NCI-H82 treated with DMSO at 0.1 percent for 48 hours (cell line): ENCODE data around the gene PTGER1.
A peak's percentile ranks its signal among the peaks of the same experiment; 100 is the strongest.

Source experiments
- DNase-seq: peaks from one replicate; lab custom pipeline; 2025; ENCODE audit not compliant: unreplicated experiment; lab: John Stamatoyannopoulos, UW

The PTGER1 gene

DNA sequence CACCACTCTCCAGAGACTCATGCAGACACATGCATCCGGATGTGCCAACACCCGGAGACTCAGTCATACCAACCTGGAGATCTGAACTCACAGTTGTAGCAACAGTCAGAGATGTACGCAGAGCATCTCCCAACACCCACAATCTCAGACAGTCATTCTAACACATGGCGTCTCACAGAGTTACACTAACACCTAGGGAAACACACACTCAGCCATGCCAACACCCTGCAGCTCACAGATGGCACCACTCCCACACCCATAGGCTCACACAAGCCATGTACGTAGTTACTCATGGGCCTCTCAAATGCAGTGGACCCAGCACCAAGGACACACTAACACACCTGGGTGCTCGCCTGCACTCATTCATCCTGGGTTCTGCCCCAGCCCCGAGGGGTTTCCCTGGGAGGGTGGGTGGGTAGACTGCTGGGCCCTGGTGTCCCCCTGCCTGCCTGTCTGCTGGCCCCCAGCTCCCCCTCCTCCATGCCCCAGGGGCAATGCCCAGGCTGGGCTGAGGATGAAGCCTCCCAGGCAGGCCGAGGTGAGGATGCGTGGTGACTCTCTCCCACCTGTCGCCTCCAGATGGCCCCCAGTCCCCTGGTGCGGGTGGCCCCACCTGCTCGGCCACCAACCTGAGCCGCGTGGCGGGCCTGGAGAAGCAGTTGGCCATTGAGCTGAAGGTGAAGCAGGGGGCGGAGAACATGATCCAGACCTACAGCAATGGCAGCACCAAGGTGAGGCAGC, 32.1 kb downstream of the PTGER1 start:
- DNase-seq, result no peak

DNA sequence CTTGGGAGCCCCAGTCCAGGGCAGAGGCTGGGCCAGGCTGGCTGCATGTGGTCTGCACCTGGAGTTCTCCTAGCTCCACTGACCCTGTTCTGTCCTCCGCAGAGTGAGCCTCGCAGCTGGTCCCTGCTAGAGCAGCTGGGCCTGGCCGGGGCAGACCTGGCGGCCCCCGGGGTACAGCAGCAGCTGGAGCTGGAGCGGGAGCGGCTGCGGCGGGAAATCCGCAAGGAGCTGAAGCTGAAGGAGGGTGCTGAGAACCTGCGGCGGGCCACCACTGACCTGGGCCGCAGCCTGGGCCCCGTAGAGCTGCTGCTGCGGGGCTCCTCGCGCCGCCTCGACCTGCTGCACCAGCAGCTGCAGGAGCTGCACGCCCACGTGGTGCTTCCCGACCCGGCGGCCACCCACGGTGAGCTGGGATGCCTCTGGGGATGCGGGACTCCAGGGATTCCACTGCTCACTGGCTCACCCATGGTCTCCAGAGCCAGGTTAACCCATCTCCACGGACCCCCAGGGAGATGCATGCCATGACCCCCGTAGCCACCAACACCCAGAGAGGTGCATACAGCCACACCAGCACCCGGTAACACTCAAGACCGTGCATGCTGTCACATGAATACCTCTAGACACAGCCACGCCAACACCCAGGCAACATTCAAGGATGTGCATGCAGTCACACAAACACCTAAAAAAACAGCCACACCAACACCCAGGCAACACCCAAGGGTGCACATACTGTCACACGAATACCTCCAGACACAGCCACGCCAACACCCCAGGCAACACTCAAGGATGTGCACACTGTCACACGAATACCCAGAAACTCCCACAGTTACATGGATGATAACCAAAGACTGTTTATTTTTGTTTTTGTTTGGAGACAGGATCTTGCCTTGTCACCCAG, 33.9 kb downstream of the PTGER1 start:
- DNase-seq, result no peak

DNA sequence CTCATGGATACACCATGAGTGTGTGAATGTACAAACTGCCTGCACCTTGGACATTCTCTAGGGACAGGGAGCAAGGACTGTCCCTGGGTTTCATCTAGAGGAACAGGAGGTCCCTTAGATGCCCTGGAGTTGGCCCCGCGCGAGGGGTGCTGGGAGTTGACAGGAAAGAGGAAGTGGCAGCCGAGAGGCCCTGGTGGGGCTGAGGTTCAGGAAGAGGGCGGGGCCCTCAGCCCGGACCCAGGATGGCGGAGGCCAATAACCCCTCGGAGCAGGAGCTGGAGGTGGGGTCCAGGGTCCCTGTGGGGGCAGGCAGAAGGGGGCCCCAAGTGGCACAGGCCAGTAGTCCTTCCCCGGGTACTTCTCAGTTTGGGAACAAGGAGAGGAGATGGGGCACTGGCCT, 35.1 kb downstream of the PTGER1 start:
- DNase-seq, result no peak

DNA sequence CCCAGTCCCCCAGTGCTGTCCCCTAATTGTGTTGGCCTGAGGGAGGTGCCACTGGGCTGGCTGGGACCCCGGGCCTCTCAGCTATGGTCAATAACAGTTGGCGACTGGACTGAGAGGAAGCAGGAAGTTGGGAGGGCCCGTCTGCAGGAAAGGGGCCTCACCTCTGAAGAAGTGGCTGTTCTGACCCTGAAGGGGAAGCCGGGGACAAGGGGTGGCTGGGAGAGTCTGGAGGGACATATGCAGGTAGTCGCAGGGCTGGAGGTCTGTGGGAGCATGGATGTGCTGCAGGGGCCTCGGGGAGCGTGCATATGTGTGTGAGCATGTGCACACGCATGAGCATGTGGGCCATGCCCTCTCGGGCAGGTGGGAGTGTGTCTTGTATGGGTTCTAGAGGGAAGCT, 36.1 kb downstream of the PTGER1 start:
- DNase-seq, result no peak

DNA sequence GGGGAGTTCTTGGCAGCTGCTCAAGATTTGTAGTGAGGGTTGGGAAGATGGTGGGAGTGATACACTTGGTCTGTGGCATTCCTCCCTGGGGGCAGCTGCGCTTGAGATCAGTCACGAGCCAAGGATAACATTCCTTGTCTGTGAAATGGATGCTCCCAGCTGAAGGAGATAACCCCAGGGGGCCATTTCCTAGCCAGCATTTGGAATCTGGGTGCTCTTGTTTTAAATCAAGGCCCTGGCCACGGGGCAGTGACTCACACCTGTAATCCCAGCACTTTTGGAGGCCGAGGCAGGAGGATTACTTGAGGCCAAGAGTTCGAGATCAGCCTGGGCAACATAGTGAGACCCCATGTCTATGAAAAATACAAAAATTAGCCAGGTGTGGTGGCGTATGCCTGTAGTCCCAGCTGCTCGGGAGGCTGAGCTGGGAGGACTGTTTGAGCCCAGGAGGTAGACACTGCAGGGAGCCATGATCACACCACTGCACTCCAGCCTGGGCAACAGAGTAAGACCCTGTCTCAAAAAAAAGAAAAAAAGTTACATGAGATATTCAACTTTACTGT, 37.5 kb downstream of the PTGER1 start:
- no peak for DNase-seq

DNA sequence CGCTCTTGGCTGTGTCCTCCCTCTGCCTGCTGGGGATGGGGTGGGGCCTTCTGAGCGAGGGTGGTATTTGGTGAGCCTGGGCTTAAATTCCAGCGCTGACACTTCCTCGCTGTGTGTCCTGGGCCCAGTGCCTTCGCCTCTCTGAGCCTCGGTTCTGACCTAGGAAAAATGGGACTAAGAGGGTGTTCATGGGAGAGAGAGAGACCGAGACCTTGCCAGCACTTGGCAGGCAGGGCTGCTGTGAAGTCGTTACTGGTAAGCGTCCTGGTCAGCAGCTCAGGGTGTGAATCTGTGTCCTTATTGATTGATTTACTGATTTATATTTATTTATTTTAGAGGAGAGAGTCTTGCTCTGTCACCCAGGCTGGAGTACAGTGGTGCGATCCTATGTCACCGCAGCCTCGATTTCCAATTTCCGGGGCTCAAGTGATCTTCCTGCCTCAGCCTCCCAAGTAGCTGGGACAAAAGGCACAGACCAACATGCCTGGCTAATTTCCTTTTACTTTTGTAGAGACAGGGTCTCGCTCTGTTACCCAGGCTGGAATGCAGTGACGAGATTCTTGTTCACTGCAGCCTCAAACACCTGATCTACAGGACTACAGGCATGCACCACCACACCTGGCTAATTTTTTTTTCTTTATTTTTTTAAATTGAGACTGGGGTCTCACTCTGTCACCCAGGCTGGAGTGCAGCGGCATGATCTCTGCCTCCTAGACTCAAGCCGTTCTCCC, 39.7 kb downstream of the PTGER1 start:
- no peak for DNase-seq

DNA sequence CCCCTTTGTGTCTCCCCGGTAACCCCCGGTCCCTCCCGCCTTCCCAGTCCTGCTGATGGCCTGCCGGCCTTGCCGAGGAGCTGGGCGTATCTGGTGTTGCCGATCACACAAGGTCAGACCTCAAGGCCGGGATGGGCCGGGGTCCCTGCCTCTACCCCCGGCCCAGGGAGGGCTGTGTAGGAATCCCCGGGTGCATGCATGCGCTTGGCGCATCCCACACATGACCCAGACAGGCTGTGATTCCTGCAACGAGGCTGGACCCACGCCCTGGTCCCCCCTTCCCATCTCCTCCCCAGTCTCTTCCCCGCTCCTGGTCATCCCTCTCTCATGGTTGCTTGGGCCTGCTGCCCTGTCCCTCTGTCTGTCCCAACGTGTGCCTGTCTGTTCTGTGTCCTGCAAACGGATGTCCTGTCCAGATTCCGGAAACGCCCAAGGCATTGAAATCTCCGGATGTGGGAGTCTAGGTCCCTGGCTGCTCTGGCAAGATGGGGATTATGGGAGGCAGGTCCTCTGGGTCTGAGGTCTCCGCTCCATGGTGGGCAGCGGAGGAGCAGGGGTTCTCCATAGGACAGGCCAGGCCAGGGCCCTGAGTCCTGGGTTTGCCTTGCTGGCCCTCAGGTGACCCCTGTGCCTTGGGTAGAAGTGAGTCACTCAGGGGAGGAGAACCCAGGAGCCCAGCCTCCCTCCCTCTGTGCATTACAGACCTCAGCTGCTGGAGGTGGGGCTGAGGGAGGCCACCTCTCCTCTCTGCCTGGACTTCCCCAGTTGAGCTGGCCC, 40.4 kb downstream of the PTGER1 start:
- no peak for DNase-seq

DNA sequence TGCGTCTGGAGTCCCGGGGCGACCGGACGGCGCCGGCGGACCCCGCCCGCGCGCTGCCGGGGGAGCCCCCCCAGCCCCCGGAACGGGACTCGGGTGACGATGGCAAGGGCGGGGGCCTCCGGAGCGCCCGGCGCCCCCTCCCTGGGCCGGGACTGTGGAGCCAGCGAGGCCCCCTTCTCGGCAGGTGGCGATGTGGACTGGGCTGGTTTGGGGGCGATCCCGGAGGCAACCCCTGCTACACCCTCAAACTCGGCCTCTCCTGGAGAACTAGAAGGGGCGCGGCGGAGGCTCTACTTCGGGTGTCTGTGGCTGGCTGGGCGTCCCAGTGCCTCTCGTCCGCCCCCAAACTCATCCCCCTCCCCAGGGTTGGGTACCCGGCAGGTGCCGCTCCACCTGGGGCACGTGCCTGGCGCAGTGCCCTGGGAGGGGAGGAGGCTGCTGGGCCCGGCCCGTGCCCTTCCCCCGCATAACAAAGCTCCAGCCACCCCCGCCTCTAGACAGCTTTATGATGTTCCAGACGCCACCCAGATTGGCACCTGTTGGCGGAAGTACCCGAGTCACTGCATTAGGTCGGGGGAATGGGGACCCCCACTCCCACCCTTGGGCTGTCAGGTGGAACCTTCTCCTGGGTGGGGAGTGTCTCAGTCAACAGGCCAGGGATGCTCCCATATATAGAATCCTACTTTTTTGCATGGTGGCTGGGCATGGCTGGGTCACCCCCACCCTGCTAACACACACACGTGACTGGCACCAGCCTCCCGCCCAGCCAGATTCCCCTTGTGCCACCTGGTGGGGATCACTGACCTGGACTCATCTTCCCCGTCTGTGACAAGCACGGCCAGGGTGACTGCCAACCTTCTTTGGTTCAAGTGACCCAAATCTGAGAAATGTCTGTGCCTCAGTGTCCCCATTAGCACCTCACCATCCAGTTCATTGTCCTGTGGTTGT, 41.3 kb downstream of the PTGER1 start:
- no peak for DNase-seq

DNA sequence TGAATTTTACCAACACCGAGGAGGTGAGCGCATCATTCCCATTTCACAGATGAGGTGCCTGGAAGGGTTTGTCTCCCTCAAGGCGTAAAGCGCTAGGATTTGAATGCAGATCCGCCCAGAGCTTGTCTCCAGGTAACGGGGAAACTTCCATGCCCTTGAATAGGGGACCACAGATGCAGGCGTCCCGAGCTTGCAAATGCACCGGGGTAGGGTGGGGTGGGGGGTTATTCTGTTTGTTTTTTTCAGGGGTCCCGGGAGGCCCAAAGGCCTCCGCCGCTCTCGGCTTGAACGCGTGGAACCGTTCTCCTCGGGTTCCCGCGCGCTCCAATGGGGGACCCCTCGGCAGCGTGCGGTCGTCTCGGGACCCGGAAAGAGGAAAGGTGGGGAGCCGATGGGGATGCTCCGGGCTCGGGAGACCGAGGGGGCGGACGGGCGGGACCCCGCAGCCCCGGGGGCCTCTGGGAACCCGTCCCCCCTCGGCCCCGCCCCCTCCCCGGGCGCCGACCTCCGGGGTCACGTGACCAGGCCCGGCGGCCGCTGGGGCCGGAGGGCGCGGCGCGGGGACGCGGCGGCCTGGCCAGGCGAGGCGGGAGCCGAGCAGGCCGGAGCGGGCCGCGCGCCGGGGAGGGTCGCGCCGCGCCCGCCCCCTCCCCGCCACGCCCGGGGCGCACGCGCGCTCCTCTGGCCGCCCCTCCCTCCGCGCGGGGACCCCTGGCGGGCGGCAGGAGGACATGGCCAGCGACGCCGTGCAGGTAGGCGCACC, 42.2 kb downstream of the PTGER1 start, which contains the start of gene PKN1:
TSS of gene PKN1 (plus strand) at position 516 of the 763 bp plus-strand sequence. CDS start at position 732, 216 bp downstream.
- DNase-seq, result peak; percentile 19

DNA sequence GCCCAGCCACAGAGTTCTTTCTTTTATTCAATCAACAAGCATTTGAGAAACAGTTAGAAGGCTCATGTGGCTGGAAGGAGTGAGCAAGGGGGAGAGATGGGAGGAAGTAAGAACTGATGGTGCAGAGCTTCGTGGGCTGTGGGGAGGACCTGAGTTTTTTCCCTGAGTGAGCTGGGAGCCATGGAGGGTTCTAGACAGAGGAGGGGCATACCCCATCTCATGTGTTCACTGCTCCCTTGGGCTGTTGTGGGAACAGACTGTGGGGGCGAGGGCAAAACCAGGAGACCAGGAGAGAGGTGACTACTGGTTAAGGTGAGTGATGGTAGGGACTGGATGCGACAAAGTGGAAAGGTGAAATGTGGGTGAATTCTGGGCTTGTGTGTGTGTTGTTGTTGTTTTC, 44.4 kb downstream of the PTGER1 start:
- DNase-seq, result no peak

DNA sequence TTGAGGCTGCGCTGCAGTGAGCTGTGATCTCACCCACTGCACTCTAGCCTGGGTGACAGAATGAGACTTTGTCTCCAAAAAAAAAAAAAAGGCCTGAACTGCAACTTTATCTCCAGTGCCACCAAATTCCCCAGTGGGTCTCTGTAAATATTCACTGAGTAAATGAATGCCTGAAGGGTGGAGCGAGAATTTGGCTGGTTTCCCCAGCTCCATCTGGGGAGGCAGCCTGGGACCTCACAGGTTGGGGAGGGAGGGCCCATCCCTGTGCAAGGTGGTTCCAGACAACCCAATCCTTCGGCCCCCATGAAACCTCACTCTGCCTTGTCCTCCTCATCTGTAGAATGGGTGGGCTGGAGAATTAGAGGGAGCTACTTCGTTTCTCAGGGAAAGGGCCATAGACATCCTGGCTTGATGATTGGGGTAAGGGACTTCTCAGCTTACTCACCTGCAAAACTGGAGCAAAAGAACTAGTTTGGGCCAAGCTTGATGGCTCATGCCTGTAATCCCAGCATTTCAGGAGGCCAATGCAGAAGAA, 46.2 kb downstream of the PTGER1 start:
- no peak for DNase-seq

DNA sequence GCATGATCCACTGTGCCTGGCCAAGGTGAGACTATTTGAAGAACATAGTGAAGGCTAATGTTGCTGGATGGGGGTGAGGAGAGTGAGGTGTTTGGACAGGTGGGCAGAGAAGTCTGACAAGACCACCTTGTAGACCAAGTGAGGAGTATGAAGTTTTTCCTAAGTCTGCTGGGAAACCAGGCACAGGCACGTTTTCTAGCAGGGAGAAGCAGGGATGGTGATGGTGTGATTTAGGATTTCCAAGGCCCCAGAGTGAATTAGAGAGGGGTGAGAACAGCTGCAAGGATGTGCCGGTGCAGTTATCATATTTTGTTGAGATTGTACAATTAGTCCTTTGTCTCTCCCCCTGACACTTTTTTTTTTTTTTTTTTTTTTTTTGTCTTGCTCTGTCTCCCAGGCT, 47.7 kb downstream of the PTGER1 start:
- no peak for DNase-seq

DNA sequence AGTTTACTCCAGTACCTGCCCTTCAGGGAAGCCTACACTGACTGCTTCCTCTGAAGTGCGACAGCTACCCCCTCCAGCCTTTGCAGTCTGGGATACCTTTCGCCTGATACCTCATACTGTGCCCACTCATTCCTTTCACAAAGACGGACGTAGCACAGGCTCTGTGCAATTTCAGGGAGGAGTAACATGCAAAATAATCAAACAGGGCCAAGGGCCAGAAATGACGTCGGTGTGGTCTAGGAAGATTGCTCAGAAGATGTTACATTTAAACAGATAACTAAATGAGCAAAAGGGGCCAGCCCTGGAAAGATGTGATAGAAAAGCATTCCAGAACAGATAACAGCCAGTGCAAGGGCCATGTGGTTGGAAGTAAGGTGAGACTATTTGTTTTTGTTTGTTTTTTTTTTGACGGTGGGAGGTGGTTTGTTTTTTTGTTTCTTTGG, 49.4 kb downstream of the PTGER1 start:
- DNase-seq, result no peak
